ENCODE measurements around the gene C1orf21.

DNA sequence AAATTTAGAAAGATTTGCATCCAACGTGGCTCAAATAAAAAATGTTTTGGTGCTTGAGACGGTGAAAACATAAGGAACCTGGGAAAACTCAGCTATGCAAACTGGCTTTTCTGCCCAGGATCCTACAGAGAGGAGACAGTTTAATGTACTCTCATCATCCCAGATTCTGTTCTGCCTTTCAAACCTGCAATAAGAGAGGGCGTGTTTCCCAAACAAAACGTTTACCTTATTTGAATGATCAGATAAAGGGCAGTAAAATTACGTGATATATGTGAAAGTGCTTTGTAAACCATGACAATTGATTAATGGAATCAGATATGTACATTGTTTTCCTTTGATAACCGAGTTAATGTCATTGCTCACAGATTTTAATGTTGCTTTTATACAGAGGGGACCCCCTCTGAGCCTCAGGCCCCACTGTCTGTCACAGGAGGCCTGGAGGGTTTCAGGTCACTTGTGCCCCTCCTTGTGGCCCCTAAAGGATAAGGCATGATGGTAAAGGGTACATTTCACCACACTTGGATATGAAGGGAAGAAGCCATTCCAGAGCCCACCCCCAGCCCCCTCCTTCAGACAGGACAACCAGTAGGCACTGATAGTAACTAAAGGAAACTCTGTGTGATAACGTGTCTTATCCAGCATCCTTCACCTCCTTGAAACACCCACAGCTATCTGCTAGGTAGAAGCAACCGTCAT lies 210.3 kb downstream of the C1orf21 start:
- TF ChIP-seq, protein P1, sequence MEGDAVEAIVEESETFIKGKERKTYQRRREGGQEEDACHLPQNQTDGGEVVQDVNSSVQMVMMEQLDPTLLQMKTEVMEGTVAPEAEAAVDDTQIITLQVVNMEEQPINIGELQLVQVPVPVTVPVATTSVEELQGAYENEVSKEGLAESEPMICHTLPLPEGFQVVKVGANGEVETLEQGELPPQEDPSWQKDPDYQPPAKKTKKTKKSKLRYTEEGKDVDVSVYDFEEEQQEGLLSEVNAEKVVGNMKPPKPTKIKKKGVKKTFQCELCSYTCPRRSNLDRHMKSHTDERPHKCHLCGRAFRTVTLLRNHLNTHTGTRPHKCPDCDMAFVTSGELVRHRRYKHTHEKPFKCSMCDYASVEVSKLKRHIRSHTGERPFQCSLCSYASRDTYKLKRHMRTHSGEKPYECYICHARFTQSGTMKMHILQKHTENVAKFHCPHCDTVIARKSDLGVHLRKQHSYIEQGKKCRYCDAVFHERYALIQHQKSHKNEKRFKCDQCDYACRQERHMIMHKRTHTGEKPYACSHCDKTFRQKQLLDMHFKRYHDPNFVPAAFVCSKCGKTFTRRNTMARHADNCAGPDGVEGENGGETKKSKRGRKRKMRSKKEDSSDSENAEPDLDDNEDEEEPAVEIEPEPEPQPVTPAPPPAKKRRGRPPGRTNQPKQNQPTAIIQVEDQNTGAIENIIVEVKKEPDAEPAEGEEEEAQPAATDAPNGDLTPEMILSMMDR (IDR thresholded peaks at IDR 0.05) = no peak
- TF ChIP-seq POLR2A (IDR thresholded peaks at IDR 0.05) = no peak

All from Peyer's patch (tissue), 4 donors.